ENCODE results near the gene CRHR1.

Gene CRHR1

DNA sequence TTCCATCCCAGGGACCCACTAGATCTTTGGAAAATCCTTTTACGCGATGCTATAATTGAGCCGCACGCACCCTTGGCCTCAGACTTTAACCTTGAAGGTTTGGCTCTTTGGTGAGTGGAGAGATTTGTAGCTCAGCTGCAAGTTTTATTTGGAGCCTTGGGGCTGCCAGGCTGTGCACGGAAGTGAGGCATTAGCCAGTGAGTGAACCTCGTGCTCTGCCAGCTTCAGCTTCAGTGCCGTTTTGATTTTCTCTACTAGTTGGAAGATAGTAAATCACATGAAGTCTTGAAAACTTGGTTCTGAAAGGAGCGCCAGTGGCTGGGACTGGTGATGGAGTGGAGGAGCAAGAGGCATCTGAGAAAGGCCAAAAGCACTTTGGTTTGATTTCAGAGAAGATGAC lies 17.3 kb downstream of the CRHR1 start:
- H3K27ac ChIP-seq, result no peak overlapping the region
- TF ChIP-seq ZFX (IDR thresholded peaks at IDR 0.05) (no peak), CTCF (conservative IDR thresholded peaks at IDR 0.05) (no peak)

GRCh38 chr17:45808845-45809244 lies 24.7 kb downstream of the CRHR1 start:
- no peak overlapping the region for H3K27ac ChIP-seq
- TF ChIP-seq ZFX (IDR thresholded peaks at IDR 0.05) (no peak), CTCF (conservative IDR thresholded peaks at IDR 0.05) (no peak)

- H3K27ac ChIP-seq, result no peak overlapping the region
- TF ChIP-seq ZFX (IDR thresholded peaks at IDR 0.05) (no peak), CTCF (conservative IDR thresholded peaks at IDR 0.05) (no peak)
These were observed 25.4 kb downstream of the CRHR1 start for GRCh38 chr17:45809499-45809898.

DNA sequence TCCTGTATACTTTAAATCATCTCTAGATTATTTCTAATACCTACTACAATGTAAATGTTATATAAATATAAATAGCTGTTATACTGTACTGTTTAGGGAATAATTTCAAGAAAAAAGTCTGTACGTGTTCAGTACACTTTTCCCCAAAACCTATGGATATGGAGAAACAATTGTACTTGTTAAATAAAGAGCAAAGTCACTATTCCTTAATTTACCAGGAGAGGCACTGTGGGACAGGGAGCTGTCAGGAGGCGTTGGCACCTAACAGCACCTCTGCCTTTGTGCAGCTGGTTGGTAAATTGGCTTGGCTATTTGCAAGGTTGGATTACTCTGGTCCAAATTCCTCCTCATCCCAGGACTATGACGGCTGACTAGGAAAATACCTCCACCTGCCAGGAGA lies 28.0 kb downstream of the CRHR1 start:
- no peak overlapping the region for H3K27ac ChIP-seq
- TF ChIP-seq ZFX (IDR thresholded peaks at IDR 0.05) (no peak), CTCF (conservative IDR thresholded peaks at IDR 0.05) (no peak; the same call in 1 of the 2 replicates)

GRCh38 chr17:45813048-45813725 lies 29.1 kb downstream of the CRHR1 start:
- no peak overlapping the region for H3K27ac ChIP-seq
- TF ChIP-seq CTCF (conservative IDR thresholded peaks at IDR 0.05) (no peak), ZFX (IDR thresholded peaks at IDR 0.05) (no peak)

GRCh38 chr17:45814622-45815606 lies 30.8 kb downstream of the CRHR1 start:
- TF ChIP-seq CTCF (conservative IDR thresholded peaks at IDR 0.05) (no peak), ZFX (IDR thresholded peaks at IDR 0.05) (no peak)

DNA sequence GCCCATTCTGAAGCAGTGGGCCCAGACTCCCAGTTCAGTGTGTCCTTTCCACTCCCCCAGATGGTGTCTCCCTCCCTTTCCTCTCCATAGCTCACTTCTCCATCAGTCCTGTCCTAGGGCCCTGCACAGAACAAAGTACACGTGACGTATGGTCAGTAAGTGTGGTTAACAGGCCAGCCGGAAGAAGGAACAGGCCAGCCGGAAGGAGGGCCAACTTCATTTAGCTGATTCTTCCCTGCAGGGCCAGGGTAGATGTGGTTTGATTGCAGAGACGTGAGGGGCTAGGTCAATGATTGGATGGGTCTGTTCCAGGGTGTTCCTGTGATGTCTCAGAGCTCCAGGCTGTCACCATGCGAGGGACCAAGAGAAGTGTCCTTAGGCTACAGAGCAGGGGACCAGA lies 31.6 kb downstream of the CRHR1 start:
- no peak overlapping the region for H3K27ac ChIP-seq
- TF ChIP-seq CTCF (conservative IDR thresholded peaks at IDR 0.05) (no peak), ZFX (IDR thresholded peaks at IDR 0.05) (no peak)

More at GRCh38 chr17:45814622-45815606, 30.8 kb downstream of the CRHR1 start:
- no peak overlapping the region for H3K27ac ChIP-seq

Data from C4-2B (cell line).